Kidney epithelial cell (primary cell): ENCODE data around the gene PTPRE. TPM values are rescaled to one million over a fixed set of nuclear protein-coding genes. Genes with fewer than 3 reads are reported as not detected.

ENCODE experiments used
- DNase-seq: peaks from one replicate; pipeline ENCODE4 v3.0.0-alpha.2; 2010; ENCODE audit warnings: low read depth
- H3K27me3 ChIP-seq: 2 replicates; pipeline ENCODE4 v1.6.0; 2011; ENCODE audit warnings: low read length; ENCODE audit not compliant: control insufficient read depth, insufficient read depth
- H3K36me3 ChIP-seq: 2 replicates; pipeline ENCODE4 v1.5.1; 2011; ENCODE audit warnings: low read length; ENCODE audit not compliant: control insufficient read depth, insufficient read depth
- H3K4me3 ChIP-seq: 2 replicates; pipeline ENCODE4 v1.5.1; 2011; ENCODE audit warnings: low read depth, mild to moderate bottlenecking, control low read depth, low read length
- CTCF ChIP-seq: IDR thresholded peaks from 2 replicates; pipeline ENCODE4 v1.5.1; 2011; ENCODE audit warnings: mild to moderate bottlenecking, moderate library complexity, low read length, control low read depth, inconsistent platforms; ENCODE audit not compliant: insufficient read depth, poor library complexity, severe bottlenecking
- total RNA-seq: library from RNA; depleted of rRNA; stranded (reverse); fragments of >200 nt; gene quantifications from 2 replicates; pipeline ENCODE4 v1.2.3, GENCODE V29; 2015

PTPRE gene
- total RNA-seq, 1 donor from 2014 or later, result 10.3 TPM

DNA sequence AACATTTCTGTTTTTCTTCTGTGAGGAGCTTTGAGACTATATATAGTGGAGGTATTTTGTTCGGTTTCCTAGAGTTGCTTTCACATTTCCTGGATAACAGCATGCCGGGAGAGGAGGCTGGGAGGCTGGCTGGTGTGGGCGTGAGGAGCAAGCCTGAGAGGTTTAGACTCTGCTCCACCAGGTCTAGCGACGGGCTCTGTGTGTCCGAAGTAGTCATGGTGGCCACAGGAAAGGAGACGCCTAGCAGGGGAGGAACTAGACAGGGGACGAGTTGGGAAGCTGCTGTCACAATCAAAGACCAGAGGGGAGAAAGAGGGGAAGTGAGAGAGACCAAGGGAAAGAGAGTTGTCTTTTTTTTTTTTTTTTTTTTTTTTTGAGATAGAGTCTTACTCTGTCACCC, 19.6 kb downstream of the PTPRE start:
- TF ChIP-seq CTCF, result no peak
- DNase-seq, result no peak

GRCh38 chr10:127928021-127928806, 21.3 kb downstream of the PTPRE start:
- DNase-seq, result no peak
- Histone ChIP-seq H3K27me3 (no peaks in the 10 kb centered on the region), H3K4me3 (no peak overlapping the region), H3K36me3 (no peaks in the 10 kb centered on the region)
- no peak for TF ChIP-seq CTCF

More for the DNA sequence above, 19.6 kb downstream of the PTPRE start:
- H3K27me3 ChIP-seq, result no peaks in the 10 kb centered on the region
- no peaks in the 10 kb centered on the region for H3K36me3 ChIP-seq
- no peak overlapping the region for H3K4me3 ChIP-seq

GRCh38 chr10:127932521-127933270, 25.8 kb downstream of the PTPRE start:
- H3K27me3 ChIP-seq, result no peaks in the 10 kb centered on the region
- H3K36me3 ChIP-seq, result no peaks in the 10 kb centered on the region
- no peak overlapping the region for H3K4me3 ChIP-seq
- TF ChIP-seq CTCF, result no peak
- no peak for DNase-seq

GRCh38 chr10:127933271-127933670, 26.4 kb downstream of the PTPRE start:
- H3K4me3 ChIP-seq, result no peak overlapping the region
- DNase-seq, result no peak
- no peaks in the 10 kb centered on the region for H3K27me3 ChIP-seq
- no peaks in the 10 kb centered on the region for H3K36me3 ChIP-seq
- TF ChIP-seq CTCF, result no peak

DNA sequence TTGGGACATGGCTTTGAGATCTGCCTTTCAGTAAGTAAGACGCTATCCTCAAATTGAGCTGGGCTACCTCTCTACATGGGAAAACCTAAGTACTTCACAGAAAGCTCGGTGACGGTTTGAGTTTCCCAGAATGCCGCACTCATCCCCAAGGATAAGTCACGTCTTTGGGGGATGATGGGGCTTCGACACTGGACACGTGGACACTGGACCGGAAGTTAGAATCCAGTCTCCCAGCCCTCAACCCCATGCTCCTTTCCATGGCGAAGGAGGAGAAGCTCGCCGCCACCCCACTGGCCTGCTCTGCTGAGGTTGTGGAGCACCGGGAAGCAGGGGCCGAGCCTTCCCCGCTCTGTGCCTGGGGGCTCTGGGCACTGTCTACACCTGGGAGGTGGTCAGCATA, 27.5 kb downstream of the PTPRE start:
- Histone ChIP-seq H3K27me3 (no peaks in the 10 kb centered on the region), H3K36me3 (no peaks in the 10 kb centered on the region), H3K4me3 (no peak overlapping the region)
- TF ChIP-seq CTCF, result no peak
- DNase-seq, result no peak
